PC-9 (cell line): ENCODE measurements around the gene OR2A7. TPM values are rescaled to one million over a fixed set of nuclear protein-coding genes. Genes with fewer than 3 reads are reported as not detected.
A peak's percentile ranks its signal among the peaks of the same experiment; 100 is the strongest.
"Not testable (repeated sequence)": the region's sequence is repeated elsewhere in the genome, so short reads cannot be mapped to it uniquely, and the experiment has no call there.

Experiments
- BruUV-seq: library from RNA; stranded (reverse); fragments of 400-500 nt; replicated peaks from 2 replicates; lab custom pipeline; 2021; lab: Mats Ljungman, UMichigan
- CTCF ChIA-PET: fragments of 300-600 bp; sonication (Branson Sonifier 250); formaldehyde crosslinking; loops from one replicate; lab custom pipeline; 2022; ENCODE audit warnings: antibody characterized with exemption; lab: Charles Lee
- POLR2A ChIA-PET: fragments of 300-600 bp; sonication (Branson Sonifier 250); formaldehyde crosslinking; loops from one replicate; lab custom pipeline; 2022; ENCODE audit warnings: antibody characterized with exemption; ENCODE audit not compliant: unreplicated experiment; lab: Charles Lee
- DNase-seq, 2 experiments: peaks; one replicate each; pipeline versions ENCODE4 v3.0.0 to v3.0.0-alpha.2; 2015 to 2022; ENCODE audit warnings: mixed read lengths in 1 of 2
- H2AFZ ChIP-seq: fragments of 200-600 bp; sonication (generic); 2 replicates; pipeline ENCODE4 v1.8.1; 2017; ENCODE audit warnings: antibody characterized with exemption
- H3F3A ChIP-seq: fragments of 200-600 bp; sonication (generic); 2 replicates; pipeline ENCODE4 v1.8.1; 2017; ENCODE audit warnings: antibody characterized with exemption, mild to moderate bottlenecking, low read depth; ENCODE audit not compliant: insufficient read depth
- H3K27ac ChIP-seq: fragments of 200-600 bp; sonication (generic); 2 replicates; pipeline ENCODE4 v1.6.1; 2016; ENCODE audit warnings: mixed run types
- H3K27me3 ChIP-seq: fragments of 200-600 bp; sonication (generic); 2 replicates; pipeline ENCODE4 v1.6.1; 2016; ENCODE audit warnings: low read depth, mixed run types; ENCODE audit not compliant: insufficient read depth
- H3K36me3 ChIP-seq: fragments of 200-600 bp; sonication (generic); 2 replicates; pipeline ENCODE4 v1.6.1; 2016; ENCODE audit warnings: low read depth, mixed run types
- H3K4me1 ChIP-seq: fragments of 200-600 bp; sonication (generic); replicated peaks from 2 replicates; pipeline ENCODE4 v1.6.1; 2016; ENCODE audit warnings: mixed run types; ENCODE audit not compliant: insufficient read depth
- H3K4me2 ChIP-seq: fragments of 200-600 bp; sonication (generic); 2 replicates; pipeline ENCODE4 v1.6.1; 2017; ENCODE audit warnings: mixed run types
- H3K4me3 ChIP-seq: fragments of 200-600 bp; sonication (generic); 2 replicates; pipeline ENCODE4 v1.6.1; 2016; ENCODE audit warnings: mixed run types
- H3K79me2 ChIP-seq: fragments of 200-600 bp; sonication (generic); 2 replicates; pipeline ENCODE4 v1.6.1; 2017; ENCODE audit warnings: low read depth, mixed run types
- H3K9me2 ChIP-seq: fragments of 200-600 bp; sonication (generic); 2 replicates; pipeline ENCODE4 v1.8.1; 2017; ENCODE audit warnings: mild to moderate bottlenecking; ENCODE audit not compliant: insufficient read depth
- H3K9me3 ChIP-seq: fragments of 200-600 bp; sonication (generic); 2 replicates; pipeline ENCODE4 v1.8.1; 2016; ENCODE audit warnings: low read depth; ENCODE audit not compliant: insufficient read depth
- H4K20me1 ChIP-seq: fragments of 200-600 bp; sonication (generic); 2 replicates; pipeline ENCODE4 v1.8.1; 2017; ENCODE audit not compliant: insufficient read depth
- EZH2 ChIP-seq: fragments of 200-600 bp; sonication (generic); IDR thresholded peaks from 2 replicates; pipeline ENCODE4 v1.8.0; 2017; ENCODE audit warnings: antibody characterized with exemption, low read depth
- intact Hi-C: fragments of 100-400 bp; cut with micrococcal nuclease; formaldehyde crosslinking; loops from one replicate; pipeline ENCODE4 v1.10.0; 2022; ENCODE audit not compliant: unreplicated experiment
- total RNA-seq: library from RNA; stranded (reverse); gene quantifications from 2 replicates; pipeline ENCODE4 v1.2.3, GENCODE V29; 2021
- TF ChIP-seq, protein P1 (sequence below): fragments of 200-600 bp; sonication (generic); conservative IDR thresholded peaks from 2 replicates; pipeline ENCODE4 v1.6.1; 2017; ENCODE audit warnings: mixed run types, antibody characterized with exemption, mild to moderate bottlenecking, moderate library complexity

OR2A7 gene
- total RNA-seq, 1 experiment from 2014 or later, result 6.0 TPM

DNA sequence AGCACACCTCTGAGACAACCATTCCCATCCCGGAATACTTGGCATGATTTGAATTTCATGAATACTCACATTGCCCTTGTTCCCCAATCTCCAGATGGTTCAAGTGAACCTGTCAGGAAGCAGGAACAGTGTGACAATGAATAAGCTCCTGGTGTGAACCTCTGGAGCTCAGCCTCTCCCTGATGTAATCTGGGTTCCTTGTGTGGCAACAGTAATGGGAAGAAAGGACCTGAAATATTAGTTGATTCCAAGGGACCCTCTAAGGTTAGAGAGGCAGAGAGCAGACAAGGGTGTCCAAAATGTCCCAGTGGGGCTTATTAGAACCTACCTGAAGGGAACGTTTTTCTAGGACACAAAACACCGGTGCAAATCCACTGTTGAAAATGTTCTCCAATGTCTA is 8.5 kb downstream of the OR2A7 start:
- H3K27ac ChIP-seq, result peak overlapping the region; percentile 60
- H3K4me1 ChIP-seq, result peaks cover 10% of the 10 kb centered on the region
- no peak overlapping the region for H3K4me3 ChIP-seq
- H2AFZ ChIP-seq, result peak overlapping the region; percentile 75
- no peaks in the 10 kb centered on the region for H3K36me3 ChIP-seq
- no peaks in the 10 kb centered on the region for H3K9me3 ChIP-seq
- peak overlapping the region; percentile 48 for H3K4me2 ChIP-seq
- TF ChIP-seq EZH2, result no peak
- TF ChIP-seq, protein P1, sequence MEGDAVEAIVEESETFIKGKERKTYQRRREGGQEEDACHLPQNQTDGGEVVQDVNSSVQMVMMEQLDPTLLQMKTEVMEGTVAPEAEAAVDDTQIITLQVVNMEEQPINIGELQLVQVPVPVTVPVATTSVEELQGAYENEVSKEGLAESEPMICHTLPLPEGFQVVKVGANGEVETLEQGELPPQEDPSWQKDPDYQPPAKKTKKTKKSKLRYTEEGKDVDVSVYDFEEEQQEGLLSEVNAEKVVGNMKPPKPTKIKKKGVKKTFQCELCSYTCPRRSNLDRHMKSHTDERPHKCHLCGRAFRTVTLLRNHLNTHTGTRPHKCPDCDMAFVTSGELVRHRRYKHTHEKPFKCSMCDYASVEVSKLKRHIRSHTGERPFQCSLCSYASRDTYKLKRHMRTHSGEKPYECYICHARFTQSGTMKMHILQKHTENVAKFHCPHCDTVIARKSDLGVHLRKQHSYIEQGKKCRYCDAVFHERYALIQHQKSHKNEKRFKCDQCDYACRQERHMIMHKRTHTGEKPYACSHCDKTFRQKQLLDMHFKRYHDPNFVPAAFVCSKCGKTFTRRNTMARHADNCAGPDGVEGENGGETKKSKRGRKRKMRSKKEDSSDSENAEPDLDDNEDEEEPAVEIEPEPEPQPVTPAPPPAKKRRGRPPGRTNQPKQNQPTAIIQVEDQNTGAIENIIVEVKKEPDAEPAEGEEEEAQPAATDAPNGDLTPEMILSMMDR, result no peak
- intact Hi-C loops, result no loop called here
- no peaks in the 10 kb centered on the region for H4K20me1 ChIP-seq
- H3K27me3 ChIP-seq, result no peaks in the 10 kb centered on the region
- DNase-seq, result peak; percentile 25 to 50
- no peaks in the 10 kb centered on the region for H3K9me2 ChIP-seq
- no TSS peak for BruUV-seq
- ChIA-PET POLR2A (no interaction called here), CTCF (interaction anchor here (0.7 kb wide), 1 partner anchor 181 kb away, joined by 3 read pairs; no protein-coding TSS in a partner anchor)
- H3F3A ChIP-seq, result no peaks in the 10 kb centered on the region
- no peaks in the 10 kb centered on the region for H3K79me2 ChIP-seq

GRCh38 chr7:144255471-144255897 is 9.1 kb downstream of the OR2A7 start:
- intact Hi-C loops, result no loop called here
- peak in 1 of 2 experiments; percentile 12 for DNase-seq
- H3K4me2 ChIP-seq, result peak overlapping the region; percentile 48
- ChIA-PET POLR2A (no interaction called here), CTCF (no interaction called here)
- no peak overlapping the region for H3K4me3 ChIP-seq
- no peaks in the 10 kb centered on the region for H3K27me3 ChIP-seq
- peaks cover 10% of the 10 kb centered on the region for H3K4me1 ChIP-seq
- no peaks in the 10 kb centered on the region for H3K9me2 ChIP-seq
- H3K27ac ChIP-seq, result no peak overlapping the region
- H3K36me3 ChIP-seq, result no peaks in the 10 kb centered on the region
- no peak overlapping the region for H2AFZ ChIP-seq
- H3K9me3 ChIP-seq, result no peaks in the 10 kb centered on the region
- H3K79me2 ChIP-seq, result no peaks in the 10 kb centered on the region
- no peaks in the 10 kb centered on the region for H3F3A ChIP-seq
- H4K20me1 ChIP-seq, result no peaks in the 10 kb centered on the region
- TF ChIP-seq, protein P1, result no peak
- no peak for TF ChIP-seq EZH2
- BruUV-seq, result no TSS peak

DNA sequence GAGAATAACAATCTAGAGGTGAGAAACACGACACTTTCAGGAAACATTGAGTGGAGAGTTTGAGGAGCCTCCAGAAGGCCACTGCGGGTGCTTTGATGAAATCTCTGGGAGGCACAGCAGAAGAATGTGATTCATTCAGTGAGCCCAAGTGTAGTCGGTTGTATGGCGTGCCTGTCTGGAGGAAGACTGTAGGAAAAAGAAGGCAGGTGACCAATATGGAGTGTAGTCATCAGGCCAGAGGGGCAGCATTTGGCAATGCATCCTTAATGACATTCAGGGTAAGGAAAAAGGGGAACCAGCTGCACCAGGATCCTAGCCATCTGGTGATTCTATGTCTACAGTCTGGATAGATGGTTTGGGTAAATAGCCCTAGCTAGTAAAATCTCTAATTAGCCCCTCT is 12.3 kb downstream of the OR2A7 start:
- H3K36me3 ChIP-seq, H3K27me3 ChIP-seq, H4K20me1 ChIP-seq, BruUV-seq, CTCF ChIA-PET, POLR2A ChIA-PET, DNase-seq, H3K4me2 ChIP-seq, H3K27ac ChIP-seq, H3F3A ChIP-seq, H3K4me1 ChIP-seq, H3K9me3 ChIP-seq, H3K9me2 ChIP-seq, H3K79me2 ChIP-seq, H2AFZ ChIP-seq, intact Hi-C loops, H3K4me3 ChIP-seq: not testable (repeated sequence)

DNA sequence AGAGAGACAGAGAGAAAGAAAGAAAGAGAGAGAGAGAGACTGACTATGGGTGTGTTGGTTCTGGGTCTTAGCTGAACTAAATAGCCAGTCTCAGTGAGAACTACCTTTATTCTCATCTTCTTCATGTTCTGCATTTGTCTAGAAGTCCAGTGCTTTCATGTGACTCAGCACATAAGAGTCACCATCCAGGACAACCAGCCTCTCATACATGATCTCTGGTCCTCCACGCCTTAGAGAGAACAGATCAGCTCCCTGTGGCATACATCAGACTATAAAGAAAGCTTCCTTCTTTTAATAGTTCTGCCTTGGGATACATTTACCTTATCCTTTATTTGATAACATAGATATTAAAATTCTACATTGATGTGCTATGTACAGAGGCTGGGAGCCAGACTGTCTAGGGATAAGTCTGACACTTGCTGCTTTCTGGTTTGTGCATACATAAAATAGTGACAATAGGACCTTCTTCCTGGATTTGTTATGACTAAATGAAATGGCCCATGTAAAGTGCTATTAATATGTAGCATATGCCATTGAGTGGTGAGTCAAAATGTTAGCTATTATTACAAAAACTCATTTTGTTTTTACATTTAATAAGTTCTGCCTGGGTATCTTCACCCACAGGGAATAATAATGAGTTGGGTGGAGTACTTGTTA is 16.8 kb downstream of the OR2A7 start:
- H3F3A ChIP-seq, H3K9me2 ChIP-seq, H3K79me2 ChIP-seq, H3K4me2 ChIP-seq, H3K27ac ChIP-seq, DNase-seq, POLR2A ChIA-PET, H2AFZ ChIP-seq, H3K4me1 ChIP-seq, CTCF ChIA-PET, BruUV-seq, intact Hi-C loops, H4K20me1 ChIP-seq, H3K27me3 ChIP-seq, H3K36me3 ChIP-seq, H3K4me3 ChIP-seq, H3K9me3 ChIP-seq: not testable (repeated sequence)

- H3K27ac ChIP-seq, H2AFZ ChIP-seq, H3K36me3 ChIP-seq, H3K9me3 ChIP-seq, H3K4me3 ChIP-seq, BruUV-seq, H3K4me1 ChIP-seq, DNase-seq, H3K9me2 ChIP-seq, CTCF ChIA-PET, H3K4me2 ChIP-seq, H3K27me3 ChIP-seq, H3F3A ChIP-seq, H4K20me1 ChIP-seq, POLR2A ChIA-PET, H3K79me2 ChIP-seq, intact Hi-C loops: not testable (repeated sequence)
Observed at GRCh38 chr7:144246967-144247366, 17.6 kb downstream of the OR2A7 start.

GRCh38 chr7:144245372-144245771 is 19.2 kb downstream of the OR2A7 start:
- H3K79me2 ChIP-seq, H3K27ac ChIP-seq, H3K4me2 ChIP-seq, CTCF ChIA-PET, POLR2A ChIA-PET, BruUV-seq, intact Hi-C loops, H2AFZ ChIP-seq, H3F3A ChIP-seq, H3K9me3 ChIP-seq, DNase-seq, H3K4me3 ChIP-seq, H3K9me2 ChIP-seq, H3K36me3 ChIP-seq, H3K4me1 ChIP-seq, H3K27me3 ChIP-seq, H4K20me1 ChIP-seq: not testable (repeated sequence)
